Mesothelial cell of epicardium (in vitro differentiated cells): Measurements from ENCODE around the gene TMEFF2. TPM values are rescaled to one million over a fixed set of nuclear protein-coding genes. Genes with fewer than 3 reads are reported as not detected.

ENCODE experiments used
- DNase-seq, 2 experiments: peaks; one replicate each; pipeline ENCODE4 v3.0.0; 2021; ENCODE audit warnings: low spot score in 2 of 2; ENCODE audit not compliant: unreplicated experiment in 2 of 2
- H3K27ac Mint-ChIP-seq: 2 replicates; pipeline ENCODE4 v1.8.0; 2021; ENCODE audit warnings: mixed read lengths
- H3K27me3 Mint-ChIP-seq: 2 replicates; pipeline ENCODE4 v1.8.0; 2021; ENCODE audit warnings: low read depth, mixed read lengths
- H3K36me3 Mint-ChIP-seq: 2 replicates; pipeline ENCODE4 v1.8.0; 2021; ENCODE audit warnings: mixed read lengths
- H3K4me1 Mint-ChIP-seq: 2 replicates; pipeline ENCODE4 v1.8.0; 2021; ENCODE audit warnings: mixed read lengths
- H3K4me3 Mint-ChIP-seq: 2 replicates; pipeline ENCODE4 v1.8.0; 2021; ENCODE audit warnings: mild to moderate bottlenecking, moderate library complexity, mixed read lengths
- H3K9me3 Mint-ChIP-seq: 2 replicates; pipeline ENCODE4 v1.8.0; 2021; ENCODE audit warnings: mixed read lengths
- total RNA-seq: library from RNA; stranded (reverse); gene quantifications from 3 replicates; pipeline ENCODE4 v1.2.1, GENCODE V29; 2021
- TF ChIP-seq, protein P1 (sequence below): fragments of 200-600 bp; sonication (generic); IDR thresholded peaks from one replicate; pipeline ENCODE4 v1.5.0; 2021; ENCODE audit warnings: antibody characterized with exemption; ENCODE audit not compliant: unreplicated experiment

TMEFF2 gene
- total RNA-seq, 1 donor from 2014 or later: 18.1 TPM

DNA sequence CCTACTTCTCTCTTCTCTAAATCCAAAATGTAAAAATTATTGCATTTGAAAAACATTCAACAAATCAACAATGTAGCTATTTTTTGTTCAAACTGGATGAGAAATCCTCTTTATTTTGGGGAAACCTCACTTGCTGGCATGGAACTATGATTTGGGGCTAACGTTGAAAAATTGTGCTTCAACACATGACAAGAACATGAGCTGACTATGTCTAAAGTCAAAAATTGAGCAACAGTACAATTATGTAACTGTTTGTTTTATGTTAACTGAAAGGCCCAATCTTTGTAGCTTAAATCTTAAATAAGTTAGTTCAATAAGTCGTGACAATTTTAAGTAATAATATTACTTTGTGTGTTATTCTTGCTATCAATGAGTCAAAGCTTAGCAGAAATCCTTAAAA, 67.3 kb downstream of the TMEFF2 start:
- TF ChIP-seq, protein P1, sequence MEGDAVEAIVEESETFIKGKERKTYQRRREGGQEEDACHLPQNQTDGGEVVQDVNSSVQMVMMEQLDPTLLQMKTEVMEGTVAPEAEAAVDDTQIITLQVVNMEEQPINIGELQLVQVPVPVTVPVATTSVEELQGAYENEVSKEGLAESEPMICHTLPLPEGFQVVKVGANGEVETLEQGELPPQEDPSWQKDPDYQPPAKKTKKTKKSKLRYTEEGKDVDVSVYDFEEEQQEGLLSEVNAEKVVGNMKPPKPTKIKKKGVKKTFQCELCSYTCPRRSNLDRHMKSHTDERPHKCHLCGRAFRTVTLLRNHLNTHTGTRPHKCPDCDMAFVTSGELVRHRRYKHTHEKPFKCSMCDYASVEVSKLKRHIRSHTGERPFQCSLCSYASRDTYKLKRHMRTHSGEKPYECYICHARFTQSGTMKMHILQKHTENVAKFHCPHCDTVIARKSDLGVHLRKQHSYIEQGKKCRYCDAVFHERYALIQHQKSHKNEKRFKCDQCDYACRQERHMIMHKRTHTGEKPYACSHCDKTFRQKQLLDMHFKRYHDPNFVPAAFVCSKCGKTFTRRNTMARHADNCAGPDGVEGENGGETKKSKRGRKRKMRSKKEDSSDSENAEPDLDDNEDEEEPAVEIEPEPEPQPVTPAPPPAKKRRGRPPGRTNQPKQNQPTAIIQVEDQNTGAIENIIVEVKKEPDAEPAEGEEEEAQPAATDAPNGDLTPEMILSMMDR: no peak
- no peaks in the 10 kb centered on the region for H3K36me3 Mint-ChIP-seq
- no peak overlapping the region for H3K27ac Mint-ChIP-seq
- H3K4me3 Mint-ChIP-seq: no peak overlapping the region
- peaks cover 5% of the 10 kb centered on the region for H3K27me3 Mint-ChIP-seq
- DNase-seq: no peak
- H3K4me1 Mint-ChIP-seq: peaks cover 25% of the 10 kb centered on the region
- no peaks in the 10 kb centered on the region for H3K9me3 Mint-ChIP-seq

DNA sequence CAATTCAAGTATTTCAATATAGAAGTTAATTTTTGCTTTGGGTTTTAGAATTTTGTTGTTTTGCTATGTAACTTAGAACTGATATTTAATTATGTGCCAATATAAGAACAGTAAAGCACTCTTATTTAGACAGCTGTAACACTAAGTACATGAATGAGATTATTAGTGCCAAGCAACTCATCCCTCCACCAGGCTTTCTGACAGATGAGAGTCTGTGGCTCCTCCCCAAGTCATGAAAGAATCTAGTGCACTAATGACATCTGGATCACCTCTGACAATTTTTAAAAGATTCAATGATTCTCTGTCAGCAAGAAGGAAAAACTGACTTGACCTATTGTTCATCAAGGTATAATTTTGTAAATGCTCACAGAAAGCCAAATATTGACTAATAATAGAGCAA, 67.8 kb downstream of the TMEFF2 start:
- peaks cover 5% of the 10 kb centered on the region for H3K27me3 Mint-ChIP-seq
- DNase-seq: no peak
- no peak overlapping the region for H3K4me3 Mint-ChIP-seq
- H3K36me3 Mint-ChIP-seq: no peaks in the 10 kb centered on the region
- no peak overlapping the region for H3K27ac Mint-ChIP-seq
- H3K9me3 Mint-ChIP-seq: no peaks in the 10 kb centered on the region
- TF ChIP-seq, protein P1: no peak
- peaks cover 25% of the 10 kb centered on the region for H3K4me1 Mint-ChIP-seq

DNA sequence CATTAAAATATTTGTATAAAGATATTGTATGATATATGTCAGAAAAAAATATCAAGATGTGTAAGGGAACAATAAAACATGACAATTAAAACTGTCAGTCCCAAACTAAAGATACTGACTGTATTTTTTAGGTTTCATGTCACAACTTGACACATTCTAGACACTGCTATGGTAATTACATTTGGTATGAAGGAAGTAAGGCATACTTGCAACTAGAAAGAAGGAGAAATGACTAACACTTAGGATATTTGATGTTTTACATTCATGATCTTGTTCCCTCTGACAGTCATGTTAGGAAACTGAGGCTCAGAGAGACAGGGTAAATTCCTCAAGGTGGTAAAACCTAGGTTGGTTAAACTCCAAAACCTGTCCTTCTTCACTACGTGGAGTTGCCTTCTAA, 68.3 kb downstream of the TMEFF2 start:
- no peaks in the 10 kb centered on the region for H3K9me3 Mint-ChIP-seq
- H3K4me1 Mint-ChIP-seq: peaks cover 25% of the 10 kb centered on the region
- H3K27ac Mint-ChIP-seq: no peak overlapping the region
- TF ChIP-seq, protein P1: no peak
- H3K27me3 Mint-ChIP-seq: peaks cover 3% of the 10 kb centered on the region
- no peaks in the 10 kb centered on the region for H3K36me3 Mint-ChIP-seq
- no peak overlapping the region for H3K4me3 Mint-ChIP-seq
- DNase-seq: no peak

DNA sequence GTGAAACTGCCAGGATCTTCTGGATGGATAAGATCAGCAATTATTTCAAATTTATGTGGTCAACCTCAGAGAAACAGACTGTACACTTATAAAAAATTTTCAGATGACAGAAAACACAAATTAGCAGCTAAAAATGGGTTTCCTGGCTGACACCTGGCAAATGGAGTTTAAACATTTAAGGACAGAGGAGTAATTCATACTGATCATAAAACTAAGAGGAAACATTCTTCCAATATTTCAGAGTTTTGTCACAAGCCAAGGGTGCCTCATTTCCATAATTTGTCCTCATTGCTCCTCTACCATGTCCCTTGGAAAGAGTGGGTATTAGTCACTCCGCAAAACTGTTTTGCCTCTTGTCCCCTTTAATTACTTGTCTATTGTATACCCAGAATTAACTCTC, 70.2 kb downstream of the TMEFF2 start:
- Mint-ChIP-seq H3K4me1 (peaks cover 25% of the 10 kb centered on the region), H3K9me3 (no peaks in the 10 kb centered on the region), H3K27me3 (no peaks in the 10 kb centered on the region), H3K36me3 (no peaks in the 10 kb centered on the region), H3K4me3 (no peak overlapping the region), H3K27ac (no peak overlapping the region)
- DNase-seq: no peak
- TF ChIP-seq, protein P1: no peak

DNA sequence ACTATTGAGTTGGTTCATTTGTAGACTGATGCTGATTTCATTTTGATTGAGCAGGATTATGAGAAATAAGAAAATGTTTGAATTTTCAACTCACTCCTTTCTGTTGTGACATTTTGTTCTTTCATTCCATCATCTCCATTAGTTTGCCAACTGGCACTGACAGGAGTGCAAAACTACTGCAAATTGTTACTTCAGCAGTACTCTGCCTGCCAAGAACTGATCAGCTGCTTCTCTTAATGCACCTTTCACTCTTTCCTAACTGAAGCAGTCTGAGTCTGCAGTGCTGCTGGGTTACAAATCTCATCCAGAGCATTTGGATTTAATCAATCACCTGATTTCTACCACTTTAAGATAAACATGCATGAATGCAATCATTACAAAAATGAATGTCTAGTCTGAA, 70.9 kb downstream of the TMEFF2 start:
- H3K4me1 Mint-ChIP-seq: peaks cover 24% of the 10 kb centered on the region
- no peak overlapping the region for H3K27ac Mint-ChIP-seq
- H3K27me3 Mint-ChIP-seq: no peaks in the 10 kb centered on the region
- TF ChIP-seq, protein P1: no peak
- DNase-seq: no peak
- no peaks in the 10 kb centered on the region for H3K36me3 Mint-ChIP-seq
- H3K9me3 Mint-ChIP-seq: no peaks in the 10 kb centered on the region
- no peak overlapping the region for H3K4me3 Mint-ChIP-seq

DNA sequence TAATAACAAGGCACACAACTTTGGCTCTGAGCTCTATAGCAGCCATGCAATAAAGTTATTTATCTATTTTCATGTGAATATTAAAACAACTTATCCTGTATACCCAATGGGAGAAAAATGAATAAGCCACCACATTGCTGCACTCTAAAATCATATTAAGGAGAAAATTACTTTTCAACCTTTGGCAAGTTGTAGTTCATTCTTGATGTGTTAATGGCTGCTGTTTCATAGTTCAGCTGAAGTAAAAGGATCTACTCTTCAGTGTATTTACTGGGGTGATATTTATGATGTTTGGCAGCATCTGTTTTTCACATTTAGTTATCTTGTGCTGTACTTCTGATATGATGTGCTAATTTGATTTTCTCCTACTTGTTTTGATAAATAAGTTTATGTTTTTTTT, 71.8 kb downstream of the TMEFF2 start:
- no peak for DNase-seq
- no peak overlapping the region for H3K4me3 Mint-ChIP-seq

More for the DNA sequence above, 71.8 kb downstream of the TMEFF2 start:
- Mint-ChIP-seq H3K27ac (no peak overlapping the region), H3K9me3 (peaks cover 6% of the 10 kb centered on the region), H3K27me3 (no peaks in the 10 kb centered on the region), H3K4me1 (peaks cover 17% of the 10 kb centered on the region), H3K36me3 (peaks cover 6% of the 10 kb centered on the region)
- TF ChIP-seq, protein P1: no peak
